Measurements from ENCODE around the gene PLA2G2A.

Gene PLA2G2A

GRCh38 chr1:19926296-19927129 lies 52.9 kb downstream of the PLA2G2A start:
- DNase-seq (ENCODE audit: low spot score), result peak; percentile 86
